Endothelial cell (in vitro differentiated cells): ENCODE data around the gene SWAP70. TPM values are rescaled to one million over a fixed set of nuclear protein-coding genes. Genes with fewer than 3 reads are reported as not detected.

Source experiments
- DNase-seq: peaks from one replicate; pipeline ENCODE4 v3.0.0; 2021; ENCODE audit warnings: low spot score
- H3K27ac Mint-ChIP-seq: one replicate; pipeline ENCODE4 v1.8.0; 2021; ENCODE audit warnings: mixed read lengths, inconsistent platforms; ENCODE audit not compliant: unreplicated experiment
- H3K27me3 Mint-ChIP-seq: one replicate; pipeline ENCODE4 v1.8.0; 2021; ENCODE audit warnings: mild to moderate bottlenecking, moderate library complexity, mixed read lengths, inconsistent platforms; ENCODE audit not compliant: unreplicated experiment
- H3K36me3 Mint-ChIP-seq: one replicate; pipeline ENCODE4 v1.8.0; 2021; ENCODE audit warnings: mild to moderate bottlenecking, low read depth, mixed read lengths, inconsistent platforms; ENCODE audit not compliant: unreplicated experiment
- H3K4me1 Mint-ChIP-seq: one replicate; pipeline ENCODE4 v1.8.0; 2021; ENCODE audit warnings: mild to moderate bottlenecking, mixed read lengths, inconsistent platforms; ENCODE audit not compliant: unreplicated experiment
- H3K4me3 Mint-ChIP-seq: one replicate; pipeline ENCODE4 v1.8.0; 2021; ENCODE audit warnings: mild to moderate bottlenecking, mixed read lengths, inconsistent platforms; ENCODE audit not compliant: unreplicated experiment
- H3K9me3 Mint-ChIP-seq: one replicate; pipeline ENCODE4 v1.8.0; 2021; ENCODE audit warnings: mixed read lengths, inconsistent platforms; ENCODE audit not compliant: unreplicated experiment
- total RNA-seq: library from RNA; stranded (reverse); fragmentation: NEBNext Ultra II Directional; extraction: Animal tissue kit (Norgen Biotek cat#: 25700); gene quantifications from one replicate; pipeline ENCODE4 v1.2.1, GENCODE V29; 2021; ENCODE audit not compliant: unreplicated experiment
- TF ChIP-seq, protein P1 (sequence below): fragments of 200-600 bp; sonication (generic); IDR thresholded peaks from one replicate; pipeline ENCODE4 v1.5.0; 2021; ENCODE audit warnings: antibody characterized with exemption; ENCODE audit not compliant: unreplicated experiment

The SWAP70 gene
- total RNA-seq, 1 donor from 2014 or later, result 36.0 TPM

DNA sequence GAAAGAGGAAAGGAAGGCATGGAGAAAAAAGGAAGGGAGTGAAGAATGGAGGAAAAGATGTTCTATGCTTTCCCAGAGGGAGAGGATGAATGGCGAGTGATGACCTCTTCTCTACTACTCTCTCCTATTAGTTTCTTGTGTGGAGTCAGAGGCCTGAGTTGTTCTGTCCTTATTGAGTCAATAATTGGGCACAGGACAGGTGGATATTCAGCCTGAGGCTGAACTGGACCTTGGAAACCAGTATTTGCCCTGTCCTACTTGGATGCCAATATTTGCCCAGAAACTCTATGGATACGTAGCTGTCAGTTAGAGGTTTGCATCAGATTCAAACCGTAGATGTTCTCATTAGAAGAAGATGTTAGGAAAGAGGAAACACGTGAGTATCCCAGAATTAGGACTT lies 17.6 kb upstream of the SWAP70 start:
- Mint-ChIP-seq H3K27ac (no peak overlapping the region), H3K36me3 (peaks cover 5% of the 10 kb centered on the region), H3K9me3 (no peaks in the 10 kb centered on the region), H3K4me1 (peaks cover 7% of the 10 kb centered on the region), H3K27me3 (peaks cover 3% of the 10 kb centered on the region), H3K4me3 (no peak overlapping the region)
- no peak for DNase-seq
- TF ChIP-seq, protein P1, sequence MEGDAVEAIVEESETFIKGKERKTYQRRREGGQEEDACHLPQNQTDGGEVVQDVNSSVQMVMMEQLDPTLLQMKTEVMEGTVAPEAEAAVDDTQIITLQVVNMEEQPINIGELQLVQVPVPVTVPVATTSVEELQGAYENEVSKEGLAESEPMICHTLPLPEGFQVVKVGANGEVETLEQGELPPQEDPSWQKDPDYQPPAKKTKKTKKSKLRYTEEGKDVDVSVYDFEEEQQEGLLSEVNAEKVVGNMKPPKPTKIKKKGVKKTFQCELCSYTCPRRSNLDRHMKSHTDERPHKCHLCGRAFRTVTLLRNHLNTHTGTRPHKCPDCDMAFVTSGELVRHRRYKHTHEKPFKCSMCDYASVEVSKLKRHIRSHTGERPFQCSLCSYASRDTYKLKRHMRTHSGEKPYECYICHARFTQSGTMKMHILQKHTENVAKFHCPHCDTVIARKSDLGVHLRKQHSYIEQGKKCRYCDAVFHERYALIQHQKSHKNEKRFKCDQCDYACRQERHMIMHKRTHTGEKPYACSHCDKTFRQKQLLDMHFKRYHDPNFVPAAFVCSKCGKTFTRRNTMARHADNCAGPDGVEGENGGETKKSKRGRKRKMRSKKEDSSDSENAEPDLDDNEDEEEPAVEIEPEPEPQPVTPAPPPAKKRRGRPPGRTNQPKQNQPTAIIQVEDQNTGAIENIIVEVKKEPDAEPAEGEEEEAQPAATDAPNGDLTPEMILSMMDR, result no peak

DNA sequence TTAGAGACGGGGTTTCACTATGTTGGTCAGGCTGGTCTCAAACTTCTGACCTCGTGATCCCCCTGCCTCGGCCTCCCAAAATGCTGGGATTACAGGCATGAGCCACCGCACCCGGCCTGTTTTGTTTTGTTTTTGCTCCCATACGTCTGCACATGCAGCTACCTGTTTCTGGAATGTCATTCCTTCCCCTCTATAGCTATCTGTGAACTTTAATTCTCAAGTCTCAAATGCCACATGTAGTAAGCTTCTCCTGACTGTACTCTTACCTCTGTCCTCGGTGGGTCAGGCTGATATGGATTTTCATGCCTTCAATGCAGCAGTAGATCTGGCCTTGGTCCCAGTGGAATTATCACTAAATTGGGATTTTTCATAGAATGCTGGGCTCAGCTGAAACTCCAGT lies 12.4 kb upstream of the SWAP70 start:
- H3K27ac Mint-ChIP-seq, result no peak overlapping the region
- H3K27me3 Mint-ChIP-seq, result peaks cover 6% of the 10 kb centered on the region
- TF ChIP-seq, protein P1, result no peak
- peaks cover 16% of the 10 kb centered on the region for H3K4me1 Mint-ChIP-seq
- DNase-seq, result no peak
- H3K36me3 Mint-ChIP-seq, result peaks cover 5% of the 10 kb centered on the region
- H3K9me3 Mint-ChIP-seq, result no peaks in the 10 kb centered on the region
- no peak overlapping the region for H3K4me3 Mint-ChIP-seq

DNA sequence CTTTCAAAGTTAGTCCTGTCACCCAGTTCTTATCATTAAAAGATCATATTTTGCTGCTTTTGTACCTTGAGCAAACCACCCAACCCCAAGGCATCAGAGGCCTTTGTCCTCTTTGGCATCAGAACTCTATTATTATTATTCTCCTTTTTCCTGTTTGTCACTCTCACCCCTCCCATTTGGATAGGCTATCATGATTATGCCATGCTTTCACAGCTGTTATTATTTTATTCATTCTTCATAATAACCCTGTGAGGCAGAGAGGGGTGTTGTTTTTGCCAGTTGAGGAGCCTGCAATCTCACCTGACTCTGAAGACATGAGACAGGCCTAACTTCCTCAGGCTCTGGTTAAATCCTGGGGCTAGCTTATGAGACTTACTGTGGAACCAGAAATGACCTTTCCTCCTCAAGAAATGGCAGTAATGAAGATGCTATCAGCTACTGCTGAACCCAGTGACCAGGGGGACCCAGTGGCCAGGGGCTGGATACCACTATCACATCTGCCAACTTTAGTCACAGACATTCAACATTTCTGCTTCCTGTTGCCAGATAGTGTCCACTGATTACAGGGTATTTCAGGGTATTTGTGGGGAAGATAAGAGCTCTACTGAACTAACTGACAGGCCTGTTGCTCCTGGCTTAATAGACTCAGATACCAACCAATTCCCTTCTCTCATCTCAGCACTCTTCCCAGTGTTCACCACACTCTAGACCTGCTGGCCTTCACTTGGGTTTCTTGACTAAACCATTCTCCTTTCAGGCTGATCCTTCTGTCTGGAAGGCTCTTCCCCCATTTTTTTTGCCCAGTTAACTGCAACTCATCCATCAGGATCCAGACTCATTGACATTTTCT lies 11.8 kb upstream of the SWAP70 start:
- Mint-ChIP-seq H3K9me3 (no peaks in the 10 kb centered on the region), H3K4me1 (peaks cover 16% of the 10 kb centered on the region), H3K27ac (peak overlapping the region; percentile 2), H3K4me3 (no peak overlapping the region), H3K36me3 (peaks cover 5% of the 10 kb centered on the region), H3K27me3 (peaks cover 6% of the 10 kb centered on the region)
- no peak for DNase-seq
- TF ChIP-seq, protein P1, result no peak

DNA sequence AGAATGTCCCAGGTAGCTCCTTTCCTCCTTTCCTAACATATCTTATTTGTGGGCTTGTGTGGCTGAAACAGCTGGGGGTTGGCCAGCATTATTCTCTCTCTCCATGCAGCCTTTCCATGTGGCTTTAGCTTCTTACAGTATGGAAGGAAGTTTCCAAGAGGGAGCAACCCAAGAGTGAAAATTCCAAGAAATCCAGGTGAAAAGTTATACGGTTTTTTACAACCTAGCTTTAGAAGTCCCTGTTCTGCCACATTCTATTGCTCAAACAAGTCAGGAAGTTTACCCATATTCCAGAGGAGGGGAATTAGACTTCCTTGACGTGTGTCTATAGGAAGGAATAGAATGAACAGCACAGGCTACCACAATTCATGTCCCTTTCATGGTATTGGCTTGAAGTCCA lies 10.0 kb upstream of the SWAP70 start:
- H3K4me1 Mint-ChIP-seq, result peaks cover 16% of the 10 kb centered on the region
- H3K36me3 Mint-ChIP-seq, result no peaks in the 10 kb centered on the region
- no peak overlapping the region for H3K4me3 Mint-ChIP-seq
- H3K27ac Mint-ChIP-seq, result no peak overlapping the region
- TF ChIP-seq, protein P1, result no peak
- H3K27me3 Mint-ChIP-seq, result peaks cover 8% of the 10 kb centered on the region
- DNase-seq, result no peak
- no peaks in the 10 kb centered on the region for H3K9me3 Mint-ChIP-seq

DNA sequence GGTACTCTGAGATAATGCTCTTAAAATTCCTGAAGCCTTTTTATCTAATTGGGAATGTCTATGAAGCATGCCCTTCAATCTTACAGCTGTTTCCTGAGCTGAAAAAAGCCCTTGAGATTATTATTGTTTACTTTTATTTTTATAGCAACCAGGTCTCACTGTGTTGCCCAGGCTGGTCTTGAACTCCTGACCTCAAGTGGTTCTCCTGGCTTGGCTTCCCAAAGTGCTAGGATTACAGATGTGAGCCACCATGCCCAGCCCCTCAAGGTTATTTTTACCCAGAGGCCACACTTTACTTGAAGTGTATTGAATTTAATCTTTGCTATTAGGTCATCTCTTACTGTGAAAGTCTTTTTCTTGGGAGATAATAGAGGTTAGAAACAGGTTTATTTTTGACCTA lies 7.0 kb upstream of the SWAP70 start:
- no peaks in the 10 kb centered on the region for H3K36me3 Mint-ChIP-seq
- no peak overlapping the region for H3K4me3 Mint-ChIP-seq
- H3K27me3 Mint-ChIP-seq, result peaks cover 8% of the 10 kb centered on the region
- H3K27ac Mint-ChIP-seq, result no peak overlapping the region
- no peaks in the 10 kb centered on the region for H3K9me3 Mint-ChIP-seq
- peaks cover 13% of the 10 kb centered on the region for H3K4me1 Mint-ChIP-seq
- TF ChIP-seq, protein P1, result no peak
- no peak for DNase-seq
